ENCODE results near the gene MORN1. TPM values are rescaled to one million over a fixed set of nuclear protein-coding genes. Genes with fewer than 3 reads are reported as not detected.

Gene MORN1
- total and polyA plus RNA-seq, 4 donors: 5.2 to 23.9 (median 13.9) TPM

DNA sequence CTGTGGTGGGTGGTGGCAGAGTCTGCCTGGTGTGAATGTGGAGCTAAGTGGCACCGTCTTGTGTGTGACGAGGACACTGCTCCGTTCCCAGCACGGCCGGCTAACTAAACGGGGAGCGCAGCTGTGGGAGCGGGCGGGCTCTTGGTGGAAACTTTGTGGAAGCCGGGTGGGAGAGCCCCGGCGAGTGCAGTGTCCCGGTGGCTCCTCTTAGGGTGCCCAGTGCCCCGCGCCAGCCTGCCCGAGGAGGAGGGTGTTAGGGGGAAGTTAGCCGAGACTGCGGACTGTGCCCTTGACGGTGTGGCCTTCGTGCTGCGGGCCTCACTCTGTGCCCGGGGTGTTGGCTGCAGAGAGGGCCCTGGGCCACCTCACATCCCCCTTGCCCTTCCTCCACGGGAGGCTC is 11.1 kb upstream of the MORN1 start:
- Histone ChIP-seq H3K9ac (ENCODE audit: insufficient read depth in 1 of 2, low read length in 2 of 2) (no peak overlapping the region), H3K9me3 (ENCODE audit: control insufficient read depth in 4 of 4, insufficient read depth in 3 of 4, low read length in 3 of 4) (no peaks in the 10 kb centered on the region), H3K27me3 (ENCODE audit: control insufficient read depth in 3 of 3, insufficient read depth in 3 of 3, low read length in 2 of 3) (no peaks in the 10 kb centered on the region), H3K27ac (ENCODE audit: low read depth in 1 of 2, low read length in 1 of 2) (no peak overlapping the region), H3K4me3 (no peak overlapping the region), H3K36me3 (ENCODE audit: control insufficient read depth in 4 of 4, insufficient read depth in 4 of 4, low read length in 4 of 4) (peaks cover 12 to 75% (median 35%) of the 10 kb centered on the region in 4 donors), H3K4me1 (ENCODE audit: control insufficient read depth in 5 of 5, insufficient read depth in 5 of 5, low read length in 5 of 5) (peaks cover 0 to 4% (median 0%) of the 10 kb centered on the region in 5 donors)
- ATAC-seq (ENCODE audit: insufficient read depth, low FRiP score) (no peak), DNase-seq (no peak)
- TF ChIP-seq, protein P1, sequence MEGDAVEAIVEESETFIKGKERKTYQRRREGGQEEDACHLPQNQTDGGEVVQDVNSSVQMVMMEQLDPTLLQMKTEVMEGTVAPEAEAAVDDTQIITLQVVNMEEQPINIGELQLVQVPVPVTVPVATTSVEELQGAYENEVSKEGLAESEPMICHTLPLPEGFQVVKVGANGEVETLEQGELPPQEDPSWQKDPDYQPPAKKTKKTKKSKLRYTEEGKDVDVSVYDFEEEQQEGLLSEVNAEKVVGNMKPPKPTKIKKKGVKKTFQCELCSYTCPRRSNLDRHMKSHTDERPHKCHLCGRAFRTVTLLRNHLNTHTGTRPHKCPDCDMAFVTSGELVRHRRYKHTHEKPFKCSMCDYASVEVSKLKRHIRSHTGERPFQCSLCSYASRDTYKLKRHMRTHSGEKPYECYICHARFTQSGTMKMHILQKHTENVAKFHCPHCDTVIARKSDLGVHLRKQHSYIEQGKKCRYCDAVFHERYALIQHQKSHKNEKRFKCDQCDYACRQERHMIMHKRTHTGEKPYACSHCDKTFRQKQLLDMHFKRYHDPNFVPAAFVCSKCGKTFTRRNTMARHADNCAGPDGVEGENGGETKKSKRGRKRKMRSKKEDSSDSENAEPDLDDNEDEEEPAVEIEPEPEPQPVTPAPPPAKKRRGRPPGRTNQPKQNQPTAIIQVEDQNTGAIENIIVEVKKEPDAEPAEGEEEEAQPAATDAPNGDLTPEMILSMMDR (IDR thresholded peaks at IDR 0.05; ENCODE audit: control extremely low read depth, extremely low read depth): no peak
- 95 to 97% methylated on average over 23 of the region's 23 CpGs for WGBS, 2 donors

DNA sequence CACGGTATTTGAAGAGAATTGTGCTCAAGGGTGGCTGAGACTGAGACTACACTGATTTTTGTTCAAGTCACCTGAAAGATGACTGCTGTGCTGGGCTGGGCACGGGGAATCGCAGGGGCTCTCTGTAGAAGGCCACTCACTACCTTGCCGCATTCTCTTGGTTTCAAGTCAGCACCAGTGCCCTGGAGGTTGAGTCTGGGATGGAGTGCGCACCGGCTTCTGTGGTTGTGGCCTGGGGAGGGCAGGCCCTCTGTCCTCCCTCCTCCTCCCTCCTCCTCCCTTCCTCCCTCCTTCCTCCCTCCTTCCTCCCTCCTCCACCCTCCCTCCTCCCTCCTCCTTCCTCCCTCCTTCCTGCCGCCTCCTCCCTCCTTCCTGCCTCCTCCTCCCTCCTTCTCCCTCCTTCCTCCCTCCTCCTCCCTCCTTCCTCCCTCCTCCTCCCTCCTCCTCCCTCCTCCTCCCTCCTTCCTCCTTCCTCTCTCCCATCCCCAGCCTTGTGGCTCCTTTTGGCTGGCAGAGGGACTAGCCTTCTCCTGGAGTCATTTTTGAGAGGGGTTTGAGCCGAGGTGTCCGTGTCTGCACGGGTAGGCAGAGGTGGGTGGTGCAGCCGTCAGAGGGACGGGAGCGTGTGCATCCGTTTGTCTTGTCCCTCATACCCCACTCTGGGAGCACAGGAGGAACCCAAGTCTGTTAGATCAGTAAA is 9.7 kb upstream of the MORN1 start:
- TF ChIP-seq, protein P1 (IDR thresholded peaks at IDR 0.05; ENCODE audit: control extremely low read depth, extremely low read depth): no peak
- no peak overlapping the region for H3K27ac ChIP-seq (ENCODE audit: low read depth in 1 of 2, low read length in 1 of 2)
- no peaks in the 10 kb centered on the region for H3K27me3 ChIP-seq (ENCODE audit: control insufficient read depth in 3 of 3, insufficient read depth in 3 of 3, low read length in 2 of 3)
- H3K4me1 ChIP-seq (ENCODE audit: control insufficient read depth in 5 of 5, insufficient read depth in 5 of 5, low read length in 5 of 5): peaks cover 0 to 4% (median 0%) of the 10 kb centered on the region in 5 donors
- DNase-seq (no peak), ATAC-seq (ENCODE audit: insufficient read depth, low FRiP score) (no peak)
- peaks cover 20 to 75% (median 38%) of the 10 kb centered on the region in 4 donors for H3K36me3 ChIP-seq (ENCODE audit: control insufficient read depth in 4 of 4, insufficient read depth in 4 of 4, low read length in 4 of 4)
- WGBS, 2 donors: 85 to 86% methylated on average over 14 of the region's 14 CpGs
- no peak overlapping the region for H3K4me3 ChIP-seq
- no peaks in the 10 kb centered on the region for H3K9me3 ChIP-seq (ENCODE audit: control insufficient read depth in 4 of 4, insufficient read depth in 3 of 4, low read length in 3 of 4)
- no peak overlapping the region for H3K9ac ChIP-seq (ENCODE audit: insufficient read depth in 1 of 2, low read length in 2 of 2)

DNA sequence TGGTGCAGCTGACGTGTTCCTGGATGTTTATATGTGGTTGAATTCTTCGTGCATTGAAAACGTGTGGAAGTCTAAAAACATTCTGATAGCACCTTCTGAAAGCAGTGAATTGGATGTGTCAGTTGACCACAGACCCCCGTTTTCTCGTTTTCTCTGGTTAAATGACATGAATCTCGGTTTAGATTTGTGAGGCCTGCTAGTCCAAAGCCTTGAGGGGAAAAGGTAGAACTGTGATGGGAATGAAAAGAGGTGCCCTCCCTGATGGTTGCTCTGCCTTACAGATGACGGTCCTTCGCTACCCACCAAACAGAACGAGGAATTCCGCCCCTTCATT is 9.2 kb upstream of the MORN1 start:
- TF ChIP-seq, protein P1 (IDR thresholded peaks at IDR 0.05; ENCODE audit: control extremely low read depth, extremely low read depth): no peak
- WGBS, 2 donors: 87 to 89% methylated on average over 10 of the region's 10 CpGs
- Histone ChIP-seq H3K4me3 (no peak overlapping the region), H3K9ac (ENCODE audit: insufficient read depth in 1 of 2, low read length in 2 of 2) (no peak overlapping the region), H3K36me3 (ENCODE audit: control insufficient read depth in 4 of 4, insufficient read depth in 4 of 4, low read length in 4 of 4) (peaks cover 20 to 75% (median 40%) of the 10 kb centered on the region in 4 donors), H3K4me1 (ENCODE audit: control insufficient read depth in 5 of 5, insufficient read depth in 5 of 5, low read length in 5 of 5) (peaks cover 0 to 4% (median 0%) of the 10 kb centered on the region in 5 donors), H3K27ac (ENCODE audit: low read depth in 1 of 2, low read length in 1 of 2) (no peak overlapping the region), H3K27me3 (ENCODE audit: control insufficient read depth in 3 of 3, insufficient read depth in 3 of 3, low read length in 2 of 3) (no peaks in the 10 kb centered on the region), H3K9me3 (ENCODE audit: control insufficient read depth in 4 of 4, insufficient read depth in 3 of 4, low read length in 3 of 4) (no peaks in the 10 kb centered on the region)
- no peak for ATAC-seq (ENCODE audit: insufficient read depth, low FRiP score)
- DNase-seq: no peak
